ENCODE data around the gene FLT3LG. TPM values are rescaled to one million over a fixed set of nuclear protein-coding genes. Genes with fewer than 3 reads are reported as not detected.
A peak's percentile ranks its signal among the peaks of the same experiment; 100 is the strongest.

FLT3LG gene
- total and polyA plus RNA-seq, 9 of the 15 experiments (the other 6 are each of a cell fraction or from before 2014, with no cell fraction given), result 0.31 to 6.4 (median 1.1) TPM

GRCh38 chr19:49443366-49444099 lies 30.5 kb upstream of the FLT3LG start (continued):
- TF ChIP-seq TOE1 (IDR thresholded peaks at IDR 0.05; ENCODE audit: borderline replicate concordance), result peak; percentile 76; the same call in 1 of the 2 replicates
- TF ChIP-seq TOE1 (CRISPR knock-in tag; IDR thresholded peaks at IDR 0.05; ENCODE audit: borderline replicate concordance, low read depth), result 0 out of 2 replicates have a peak, but pooled peaks have one; percentile 56
- TF ChIP-seq TEAD2 (tag; IDR thresholded peaks at IDR 0.05), result no peak
- TF ChIP-seq ZNF224 (CRISPR knock-in tag; IDR thresholded peaks at IDR 0.05), result no peak
- TF ChIP-seq ZNF274 (IDR thresholded peaks at IDR 0.05; ENCODE audit: borderline replicate concordance, low read depth, low read length), result no peak
- TF ChIP-seq RBM25 (IDR thresholded peaks at IDR 0.05; ENCODE audit: low read depth, low read length, severe bottlenecking), result no peak
- peak; percentile 71; the same call in 1 of the 2 replicates for TF ChIP-seq MTA3 (IDR thresholded peaks at IDR 0.05; ENCODE audit: borderline replicate concordance)
- TF ChIP-seq MECOM (CRISPR knock-in tag; IDR thresholded peaks at IDR 0.05), result no peak; the same call in 1 of the 2 replicates
- peak; percentile 81 for TF ChIP-seq NFIC (IDR thresholded peaks at IDR 0.05)
- TF ChIP-seq NKRF (IDR thresholded peaks at IDR 0.05; ENCODE audit: borderline replicate concordance), result peak; percentile 55; the same call in 1 of the 2 replicates
- no peak for TF ChIP-seq USF1 (CRISPR knock-in tag; IDR thresholded peaks at IDR 0.05)
- peak; percentile 89; the same call in 1 of the 2 replicates for TF ChIP-seq RB1 (IDR thresholded peaks at IDR 0.05; ENCODE audit: low read depth)
- TF ChIP-seq EGR1 (conservative IDR thresholded peaks at IDR 0.05), result peak; percentile 99
- TF ChIP-seq CBX5 (IDR thresholded peaks at IDR 0.05; ENCODE audit: borderline replicate concordance, low read depth), result no peak
- TF ChIP-seq ZNF561 (CRISPR knock-in tag; conservative IDR thresholded peaks at IDR 0.05), result no peak
- peak; percentile 82 for TF ChIP-seq ZBTB1 (CRISPR knock-in tag; IDR thresholded peaks at IDR 0.05; ENCODE audit: borderline replicate concordance, low read depth)
- peak; percentile 69; the same call in 1 of the 2 replicates for TF ChIP-seq ESRRA (IDR thresholded peaks at IDR 0.05; ENCODE audit: borderline replicate concordance, low read depth)
- no peak for TF ChIP-seq ZFP36 (IDR thresholded peaks at IDR 0.05; ENCODE audit: low read depth, low read length, partially characterized antibody)
- no peak for TF ChIP-seq MEF2A (IDR thresholded peaks at IDR 0.05; ENCODE audit: control insufficient read depth, low read depth, low read length)
- TF ChIP-seq L3MBTL2 (IDR thresholded peaks at IDR 0.05), result peak; percentile 86
- peak; percentile 61 for TF ChIP-seq ZFX (CRISPR knock-in tag; IDR thresholded peaks at IDR 0.05)
- TF ChIP-seq BRF1 (IDR thresholded peaks at IDR 0.05; ENCODE audit: borderline replicate concordance, extremely low read depth, insufficient read length), result no peak
- TF ChIP-seq ZNF639 (CRISPR knock-in tag; conservative IDR thresholded peaks at IDR 0.05 in 1 of 2, IDR thresholded peaks at IDR 0.05 in 1 of 2), result peak in 1 of 2 experiments; percentile 86; a peak in 2 of 4 replicates
- 0 out of 2 replicates have a peak, but pooled peaks have one; percentile 2 for TF ChIP-seq ZNF830 (CRISPR knock-in tag; IDR thresholded peaks at IDR 0.05)
- no peak for TF ChIP-seq IRF2 (CRISPR knock-in tag; IDR thresholded peaks at IDR 0.05)
